GM12801 (cell line): ENCODE data around the gene DHCR24.

Experiments
- TF ChIP-seq, protein P1 (sequence below): IDR thresholded peaks from one replicate; pipeline ENCODE4 v1.5.1; 2011; ENCODE audit warnings: control low read depth; ENCODE audit not compliant: insufficient read length; ENCODE audit errors: extremely low read depth

DHCR24 gene

DNA sequence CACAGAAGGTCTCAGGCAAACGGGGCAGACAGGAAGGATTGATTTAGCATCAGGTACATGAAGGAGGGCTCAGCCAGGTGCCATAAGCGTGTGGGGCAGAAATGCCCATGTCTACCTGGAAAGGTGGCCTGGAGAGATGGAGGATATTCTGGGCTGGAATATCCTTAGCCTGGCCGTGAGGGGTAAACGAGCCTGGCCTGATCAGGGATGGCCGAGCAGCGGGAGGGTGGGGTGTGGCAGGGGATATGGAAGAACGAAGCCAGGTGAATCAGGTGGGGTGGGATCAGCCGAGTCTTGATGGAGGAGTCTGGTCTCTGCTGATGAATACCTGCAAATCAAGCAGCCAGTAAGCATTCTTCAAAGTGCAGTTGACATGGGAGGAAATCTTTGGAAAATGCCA, 50.4 kb downstream of the DHCR24 start:
- TF ChIP-seq, protein P1, sequence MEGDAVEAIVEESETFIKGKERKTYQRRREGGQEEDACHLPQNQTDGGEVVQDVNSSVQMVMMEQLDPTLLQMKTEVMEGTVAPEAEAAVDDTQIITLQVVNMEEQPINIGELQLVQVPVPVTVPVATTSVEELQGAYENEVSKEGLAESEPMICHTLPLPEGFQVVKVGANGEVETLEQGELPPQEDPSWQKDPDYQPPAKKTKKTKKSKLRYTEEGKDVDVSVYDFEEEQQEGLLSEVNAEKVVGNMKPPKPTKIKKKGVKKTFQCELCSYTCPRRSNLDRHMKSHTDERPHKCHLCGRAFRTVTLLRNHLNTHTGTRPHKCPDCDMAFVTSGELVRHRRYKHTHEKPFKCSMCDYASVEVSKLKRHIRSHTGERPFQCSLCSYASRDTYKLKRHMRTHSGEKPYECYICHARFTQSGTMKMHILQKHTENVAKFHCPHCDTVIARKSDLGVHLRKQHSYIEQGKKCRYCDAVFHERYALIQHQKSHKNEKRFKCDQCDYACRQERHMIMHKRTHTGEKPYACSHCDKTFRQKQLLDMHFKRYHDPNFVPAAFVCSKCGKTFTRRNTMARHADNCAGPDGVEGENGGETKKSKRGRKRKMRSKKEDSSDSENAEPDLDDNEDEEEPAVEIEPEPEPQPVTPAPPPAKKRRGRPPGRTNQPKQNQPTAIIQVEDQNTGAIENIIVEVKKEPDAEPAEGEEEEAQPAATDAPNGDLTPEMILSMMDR, result no peak

DNA sequence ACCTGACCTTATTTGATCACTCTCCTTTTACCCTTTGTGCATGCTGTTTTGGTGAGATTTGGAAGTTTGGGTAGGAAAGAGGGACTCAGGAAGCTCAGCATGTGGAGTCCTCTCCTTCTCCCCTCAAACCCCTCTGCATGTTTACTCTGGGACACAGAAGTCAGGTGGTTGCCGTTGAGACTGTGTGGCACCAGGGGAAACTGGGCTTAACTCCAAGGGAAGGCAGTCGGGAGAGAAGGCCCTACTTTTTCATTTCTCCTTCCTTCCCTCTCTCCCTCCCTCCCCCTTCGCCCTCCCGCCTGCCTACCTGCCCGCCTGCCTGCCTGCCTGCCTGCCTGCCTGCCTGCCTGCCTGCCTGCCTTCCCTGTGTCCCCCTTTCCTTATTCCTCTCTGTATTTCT, 51.0 kb downstream of the DHCR24 start:
- TF ChIP-seq, protein P1, result no peak

DNA sequence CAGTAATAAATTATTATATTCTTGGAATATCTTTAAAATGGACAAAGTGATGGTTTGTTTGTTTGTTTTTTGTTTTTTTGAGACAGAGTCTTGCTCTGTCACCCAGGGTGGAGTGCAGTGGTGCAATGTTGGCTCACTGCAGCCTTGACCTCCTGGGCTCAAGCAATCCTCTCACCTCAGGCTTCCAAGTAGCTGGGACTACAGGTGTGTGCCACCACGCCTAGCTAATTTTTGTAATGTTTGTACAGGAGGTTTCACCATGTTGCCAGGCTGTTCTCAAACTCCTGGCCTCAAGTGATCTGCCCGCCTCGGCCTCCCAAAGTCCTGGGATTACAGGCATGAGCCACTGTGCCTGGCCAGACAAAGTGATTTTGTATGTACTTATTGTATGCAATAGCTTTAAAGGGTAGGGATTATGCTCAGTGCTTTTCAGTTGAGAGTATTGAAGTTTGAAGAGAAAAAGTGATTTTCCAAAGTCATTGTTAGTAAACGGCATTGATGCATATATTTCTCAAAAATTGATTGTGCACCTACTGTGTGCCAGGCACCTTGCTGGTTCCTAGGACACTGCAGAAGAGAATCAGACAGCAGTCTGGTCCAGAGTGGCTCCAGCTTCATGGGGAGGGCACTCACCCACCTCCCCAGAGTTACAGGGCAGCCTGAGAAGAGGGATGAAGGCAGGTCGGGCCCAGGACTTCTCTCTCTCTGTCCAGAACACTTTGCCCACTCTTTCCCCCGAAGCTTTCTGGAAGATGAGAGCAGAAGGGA, 51.7 kb downstream of the DHCR24 start:
- TF ChIP-seq, protein P1, result no peak

DNA sequence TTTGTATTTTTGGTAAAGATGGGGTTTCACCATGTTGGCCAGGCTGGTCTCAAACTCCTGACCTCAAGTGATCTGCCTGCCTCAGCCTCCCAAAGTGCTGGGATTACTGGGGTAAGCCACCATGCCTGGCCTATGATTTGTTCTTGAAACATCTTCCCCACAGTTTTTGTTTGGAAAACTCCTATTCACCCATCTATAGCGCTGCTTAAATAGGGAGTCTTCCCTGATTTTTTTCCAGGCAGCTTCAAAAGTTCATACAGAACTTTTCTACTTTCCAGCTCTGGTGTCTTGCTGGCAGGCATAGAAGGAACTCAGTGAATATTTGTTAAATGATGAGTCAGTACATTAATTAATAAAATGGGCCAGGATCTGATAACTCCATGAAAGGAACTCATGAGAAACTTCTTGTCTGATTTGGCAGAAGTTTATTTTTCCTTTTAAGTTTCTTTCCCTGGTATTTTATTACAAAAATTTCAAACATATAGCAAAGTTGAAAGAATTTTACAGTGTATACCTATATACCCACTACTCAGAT, 52.9 kb downstream of the DHCR24 start:
- TF ChIP-seq, protein P1, result no peak

DNA sequence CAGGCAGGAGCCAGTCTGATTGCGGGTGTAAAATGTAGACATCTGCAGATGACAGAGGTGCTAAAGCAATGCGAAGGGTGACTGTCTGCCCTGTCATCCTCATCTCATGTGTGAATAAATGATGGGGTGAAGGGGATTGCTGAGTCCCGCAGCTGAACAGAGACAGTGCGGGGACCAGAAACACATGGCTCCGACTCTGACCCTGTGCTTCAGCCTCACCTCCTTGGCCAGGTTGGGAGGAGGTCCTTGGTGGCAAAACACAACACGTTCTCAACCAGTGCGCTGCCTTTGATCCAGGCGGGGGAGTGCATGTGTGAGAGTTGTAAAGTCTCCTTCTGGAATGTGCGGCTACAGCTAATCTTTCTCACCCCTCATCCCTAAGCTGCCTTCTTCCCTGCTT, 53.9 kb downstream of the DHCR24 start:
- TF ChIP-seq, protein P1, result no peak

DNA sequence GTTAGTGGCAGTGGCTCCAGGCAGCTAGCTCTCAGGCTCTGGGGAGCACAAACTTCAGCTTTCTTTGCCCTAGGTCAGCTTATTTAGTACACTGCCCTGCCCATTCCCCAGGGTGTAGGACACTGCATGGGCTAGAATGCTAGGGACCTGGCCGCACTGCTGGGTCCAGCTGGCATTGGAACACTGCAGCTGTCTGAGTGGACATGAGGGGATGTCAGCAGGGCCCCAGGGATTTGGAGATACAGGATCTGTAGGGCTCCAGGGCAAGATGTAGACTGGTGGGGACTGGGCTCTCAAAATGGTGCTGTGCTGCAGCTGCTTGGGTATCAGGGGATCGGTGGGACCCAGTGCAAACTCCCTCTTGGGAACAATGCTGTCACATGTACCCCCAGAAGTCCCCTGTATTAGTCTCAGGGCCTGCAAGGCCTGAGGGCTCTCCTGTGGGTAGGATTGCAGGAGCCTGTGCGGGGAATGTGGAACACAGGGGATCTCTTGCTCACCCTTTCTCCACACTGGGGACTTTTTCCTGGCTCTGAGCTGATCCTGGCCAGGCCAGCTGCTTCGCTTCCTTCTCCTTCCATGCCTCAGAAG, 60.7 kb downstream of the DHCR24 start:
- TF ChIP-seq, protein P1, result no peak

DNA sequence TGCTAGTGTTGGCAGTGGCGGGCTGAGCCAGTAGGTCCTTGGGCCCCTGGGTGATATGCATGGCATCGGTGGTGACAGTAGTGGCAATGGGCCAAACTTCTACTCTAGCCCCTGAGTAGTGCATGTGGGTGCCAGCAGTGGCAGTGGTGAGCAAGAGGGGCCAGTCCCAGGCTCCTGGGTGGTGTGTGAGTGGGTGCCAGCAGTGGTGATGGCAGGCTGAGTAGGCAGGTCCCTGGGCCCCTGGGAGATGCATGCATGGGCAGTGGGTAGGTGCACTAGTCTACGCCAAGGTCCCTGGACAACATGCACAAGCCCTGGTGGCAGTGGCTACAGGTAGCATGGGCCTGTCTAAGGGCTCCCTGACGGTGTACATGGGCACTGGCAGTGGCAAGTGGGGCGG, 61.3 kb downstream of the DHCR24 start:
- TF ChIP-seq, protein P1, result no peak
